DOHH2 (cell line): ENCODE data around the gene WFDC10B.

Experiments used
- H3F3A ChIP-seq: fragments of 200-600 bp; sonication (generic), shearing (Covaris generic); 2 replicates; pipeline ENCODE4 v1.6.0; 2016; ENCODE audit warnings: antibody characterized with exemption, mild to moderate bottlenecking; ENCODE audit not compliant: control insufficient read depth, insufficient read depth
- H3K27ac ChIP-seq: fragments of 200-600 bp; sonication (generic); 2 replicates; pipeline ENCODE4 v1.5.1; 2014; ENCODE audit warnings: low read depth, mild to moderate bottlenecking, low read length, moderate library complexity
- H3K27me3 ChIP-seq: fragments of 200-600 bp; sonication (generic); 2 replicates; pipeline ENCODE4 v1.6.1; 2014; ENCODE audit warnings: mild to moderate bottlenecking, low read length, mixed read lengths; ENCODE audit not compliant: control insufficient read depth
- H3K36me3 ChIP-seq: fragments of 200-600 bp; sonication (generic); 2 replicates; pipeline ENCODE4 v1.6.1; 2014; ENCODE audit warnings: mild to moderate bottlenecking, low read length, moderate library complexity, mixed read lengths; ENCODE audit not compliant: control insufficient read depth
- H3K4me1 ChIP-seq: fragments of 200-600 bp; sonication (generic); 2 replicates; pipeline ENCODE4 v1.6.1; 2014; ENCODE audit warnings: mild to moderate bottlenecking, low read length, mixed read lengths; ENCODE audit not compliant: control insufficient read depth
- H3K4me2 ChIP-seq: fragments of 200-600 bp; sonication (generic); 2 replicates; pipeline ENCODE4 v1.6.0; 2014; ENCODE audit warnings: mild to moderate bottlenecking, low read length, moderate library complexity
- H3K4me3 ChIP-seq: fragments of 200-600 bp; sonication (generic); 2 replicates; pipeline ENCODE4 v1.5.1; 2014; ENCODE audit warnings: mild to moderate bottlenecking, low read length, mixed read lengths
- H3K79me2 ChIP-seq: fragments of 200-600 bp; sonication (generic); 2 replicates; pipeline ENCODE4 v1.6.1; 2014; ENCODE audit warnings: mild to moderate bottlenecking, low read length, mixed read lengths; ENCODE audit not compliant: control insufficient read depth
- H3K9me2 ChIP-seq: fragments of 200-600 bp; sonication (generic); replicated peaks from 2 replicates; pipeline ENCODE4 v1.6.1; 2014; ENCODE audit warnings: mild to moderate bottlenecking, low read length, mixed read lengths; ENCODE audit not compliant: control insufficient read depth
- H3K9me3 ChIP-seq: fragments of 200-600 bp; sonication (generic); 2 replicates; pipeline ENCODE4 v1.6.1; 2014; ENCODE audit warnings: antibody characterized with exemption, low read length, mixed read lengths; ENCODE audit not compliant: control insufficient read depth, insufficient read depth
- H4K20me1 ChIP-seq: fragments of 200-600 bp; sonication (generic); 2 replicates; pipeline ENCODE4 v1.6.0; 2014; ENCODE audit warnings: low read depth, mild to moderate bottlenecking, antibody characterized with exemption, low read length, moderate library complexity; ENCODE audit not compliant: control insufficient read depth, insufficient read depth
- EZH2phosphoT487 ChIP-seq: fragments of 200-600 bp; sonication (generic); IDR thresholded peaks from 2 replicates; pipeline ENCODE4 v1.6.1; 2017; ENCODE audit warnings: borderline replicate concordance, mild to moderate bottlenecking, antibody characterized with exemption, low read length, moderate library complexity, mixed read lengths
- TF ChIP-seq, protein P1 (sequence below): fragments of 200-600 bp; sonication (generic); IDR thresholded peaks from one replicate; pipeline ENCODE4 v1.5.1; 2014; ENCODE audit warnings: antibody characterized with exemption, mild to moderate bottlenecking, low read depth, low read length; ENCODE audit not compliant: poor library complexity, severe bottlenecking

Gene WFDC10B

DNA sequence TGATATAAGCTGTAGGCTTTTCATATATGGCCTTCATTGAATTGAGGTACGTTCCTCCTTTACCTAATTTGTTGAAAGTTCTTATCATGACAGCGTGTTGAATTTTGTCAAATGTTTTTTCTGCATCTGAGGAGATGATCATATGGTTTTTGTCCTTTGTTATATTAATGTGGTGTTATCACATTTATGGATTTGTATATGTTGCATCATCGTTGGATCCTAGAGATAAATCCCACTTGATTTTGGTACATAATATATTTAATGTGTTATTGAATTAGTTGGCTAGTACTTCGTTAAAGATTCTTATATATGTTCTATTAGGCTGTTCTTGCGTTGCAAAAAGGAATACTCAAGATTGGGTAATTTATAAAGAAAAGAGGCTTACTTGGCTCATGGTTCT is 65.1 kb downstream of the WFDC10B start:
- Histone ChIP-seq H3K9me2 (no peaks in the 10 kb centered on the region), H3K27ac (no peak overlapping the region), H4K20me1 (no peaks in the 10 kb centered on the region), H3F3A (no peaks in the 10 kb centered on the region), H3K4me3 (no peak overlapping the region), H3K27me3 (no peaks in the 10 kb centered on the region), H3K36me3 (no peaks in the 10 kb centered on the region), H3K4me2 (no peak overlapping the region), H3K4me1 (no peaks in the 10 kb centered on the region), H3K9me3 (no peaks in the 10 kb centered on the region), H3K79me2 (no peaks in the 10 kb centered on the region)
- TF ChIP-seq, protein P1, sequence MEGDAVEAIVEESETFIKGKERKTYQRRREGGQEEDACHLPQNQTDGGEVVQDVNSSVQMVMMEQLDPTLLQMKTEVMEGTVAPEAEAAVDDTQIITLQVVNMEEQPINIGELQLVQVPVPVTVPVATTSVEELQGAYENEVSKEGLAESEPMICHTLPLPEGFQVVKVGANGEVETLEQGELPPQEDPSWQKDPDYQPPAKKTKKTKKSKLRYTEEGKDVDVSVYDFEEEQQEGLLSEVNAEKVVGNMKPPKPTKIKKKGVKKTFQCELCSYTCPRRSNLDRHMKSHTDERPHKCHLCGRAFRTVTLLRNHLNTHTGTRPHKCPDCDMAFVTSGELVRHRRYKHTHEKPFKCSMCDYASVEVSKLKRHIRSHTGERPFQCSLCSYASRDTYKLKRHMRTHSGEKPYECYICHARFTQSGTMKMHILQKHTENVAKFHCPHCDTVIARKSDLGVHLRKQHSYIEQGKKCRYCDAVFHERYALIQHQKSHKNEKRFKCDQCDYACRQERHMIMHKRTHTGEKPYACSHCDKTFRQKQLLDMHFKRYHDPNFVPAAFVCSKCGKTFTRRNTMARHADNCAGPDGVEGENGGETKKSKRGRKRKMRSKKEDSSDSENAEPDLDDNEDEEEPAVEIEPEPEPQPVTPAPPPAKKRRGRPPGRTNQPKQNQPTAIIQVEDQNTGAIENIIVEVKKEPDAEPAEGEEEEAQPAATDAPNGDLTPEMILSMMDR: no peak
- no peak for TF ChIP-seq EZH2phosphoT487

DNA sequence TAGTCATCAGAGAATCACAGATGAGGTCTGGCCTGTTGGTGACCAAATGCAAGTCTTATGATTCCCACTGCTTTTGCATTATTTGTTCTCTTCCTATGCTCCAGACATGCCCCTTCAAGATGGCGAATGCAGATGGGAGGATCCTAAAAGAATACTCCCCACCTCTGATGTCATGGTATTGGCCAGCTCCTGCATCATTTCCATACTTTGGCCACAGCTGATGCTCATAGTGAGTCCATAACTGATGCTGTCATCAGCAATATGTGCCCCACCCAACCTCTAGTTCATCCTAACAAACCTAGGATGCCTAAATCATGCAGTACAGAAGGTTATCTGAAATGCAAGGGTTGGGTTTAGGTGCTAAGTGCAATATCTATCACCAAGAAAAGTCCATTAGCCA is 68.3 kb downstream of the WFDC10B start:
- H3F3A ChIP-seq: no peaks in the 10 kb centered on the region
- H3K4me2 ChIP-seq: no peak overlapping the region
- no peak overlapping the region for H3K27ac ChIP-seq
- no peaks in the 10 kb centered on the region for H3K27me3 ChIP-seq
- H3K9me2 ChIP-seq: no peaks in the 10 kb centered on the region
- no peaks in the 10 kb centered on the region for H4K20me1 ChIP-seq
- no peaks in the 10 kb centered on the region for H3K79me2 ChIP-seq
- H3K9me3 ChIP-seq: no peaks in the 10 kb centered on the region
- H3K4me3 ChIP-seq: no peak overlapping the region
- no peaks in the 10 kb centered on the region for H3K36me3 ChIP-seq
- TF ChIP-seq, protein P1: no peak
- no peak for TF ChIP-seq EZH2phosphoT487
- no peaks in the 10 kb centered on the region for H3K4me1 ChIP-seq
